Retinal pigment epithelial cell (primary cell): ENCODE data around the gene TRPM2.

Source experiments
- DNase-seq: peaks from one replicate; pipeline ENCODE4 v3.0.0-alpha.2; 2010; ENCODE audit warnings: low read depth
- H3K4me3 ChIP-seq: 2 replicates; pipeline ENCODE4 v1.5.1; 2011; ENCODE audit warnings: mild to moderate bottlenecking, low read length, control low read depth, moderate library complexity
- TF ChIP-seq, protein P1 (sequence below): conservative IDR thresholded peaks from 2 replicates; pipeline ENCODE4 v1.5.1; 2011; ENCODE audit warnings: low read depth, low read length, control low read depth, inconsistent platforms

The TRPM2 gene

DNA sequence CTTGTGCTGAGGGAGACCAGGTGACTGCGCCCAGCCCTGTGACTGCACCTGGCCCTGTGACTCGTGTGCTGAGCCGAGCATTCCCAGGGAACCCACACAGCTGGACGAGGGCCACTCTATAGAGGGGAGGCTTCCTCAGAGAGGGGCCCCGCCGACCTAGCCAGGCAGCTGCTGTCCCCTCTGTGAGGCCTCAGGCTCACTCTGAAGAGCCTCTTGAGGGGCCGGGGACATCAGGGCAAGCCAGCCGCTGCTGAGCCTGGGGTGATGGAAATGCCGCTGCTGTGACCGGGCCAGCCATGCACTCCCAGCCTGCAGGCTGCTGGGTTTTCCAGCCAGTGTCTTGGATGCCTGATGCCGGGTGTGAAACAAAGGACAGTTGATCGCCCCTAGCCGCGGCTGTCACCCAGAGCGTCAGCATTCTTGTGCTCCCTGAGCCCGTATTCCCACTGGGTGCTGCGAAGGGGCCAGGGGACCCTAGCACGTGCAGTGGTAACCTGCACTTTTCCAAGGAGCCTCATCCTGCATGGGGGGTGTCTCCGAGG lies 36.1 kb upstream of the TRPM2 start:
- H3K4me3 ChIP-seq, result no peak overlapping the region
- DNase-seq, result no peak
- TF ChIP-seq, protein P1, sequence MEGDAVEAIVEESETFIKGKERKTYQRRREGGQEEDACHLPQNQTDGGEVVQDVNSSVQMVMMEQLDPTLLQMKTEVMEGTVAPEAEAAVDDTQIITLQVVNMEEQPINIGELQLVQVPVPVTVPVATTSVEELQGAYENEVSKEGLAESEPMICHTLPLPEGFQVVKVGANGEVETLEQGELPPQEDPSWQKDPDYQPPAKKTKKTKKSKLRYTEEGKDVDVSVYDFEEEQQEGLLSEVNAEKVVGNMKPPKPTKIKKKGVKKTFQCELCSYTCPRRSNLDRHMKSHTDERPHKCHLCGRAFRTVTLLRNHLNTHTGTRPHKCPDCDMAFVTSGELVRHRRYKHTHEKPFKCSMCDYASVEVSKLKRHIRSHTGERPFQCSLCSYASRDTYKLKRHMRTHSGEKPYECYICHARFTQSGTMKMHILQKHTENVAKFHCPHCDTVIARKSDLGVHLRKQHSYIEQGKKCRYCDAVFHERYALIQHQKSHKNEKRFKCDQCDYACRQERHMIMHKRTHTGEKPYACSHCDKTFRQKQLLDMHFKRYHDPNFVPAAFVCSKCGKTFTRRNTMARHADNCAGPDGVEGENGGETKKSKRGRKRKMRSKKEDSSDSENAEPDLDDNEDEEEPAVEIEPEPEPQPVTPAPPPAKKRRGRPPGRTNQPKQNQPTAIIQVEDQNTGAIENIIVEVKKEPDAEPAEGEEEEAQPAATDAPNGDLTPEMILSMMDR, result no peak

DNA sequence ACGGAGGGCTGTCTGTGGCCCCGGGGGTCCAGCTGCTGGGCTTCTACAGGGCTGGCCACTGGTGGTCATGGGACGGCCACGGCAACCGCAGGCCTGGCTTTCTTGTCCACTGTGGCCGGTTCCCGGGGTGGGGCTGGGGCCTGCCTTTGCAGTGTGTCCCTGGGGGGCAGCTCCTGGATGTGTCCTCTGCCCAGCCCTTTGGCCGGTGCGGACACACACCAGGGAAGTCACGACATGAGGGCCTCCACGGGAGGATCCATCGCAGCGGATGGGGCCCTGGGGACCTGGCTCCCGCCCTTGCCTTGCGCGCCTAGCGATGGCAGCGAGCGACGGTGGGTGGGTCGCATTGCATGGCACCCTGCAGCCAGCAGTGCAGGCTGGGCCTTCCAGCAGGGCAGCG lies 35.5 kb upstream of the TRPM2 start:
- H3K4me3 ChIP-seq, result no peak overlapping the region
- DNase-seq, result no peak
- TF ChIP-seq, protein P1, result no peak

- DNase-seq, result no peak
- no peak overlapping the region for H3K4me3 ChIP-seq
- TF ChIP-seq, protein P1, result no peak
These were observed 34.7 kb upstream of the TRPM2 start for GRCh38 chr21:44318489-44319285.

DNA sequence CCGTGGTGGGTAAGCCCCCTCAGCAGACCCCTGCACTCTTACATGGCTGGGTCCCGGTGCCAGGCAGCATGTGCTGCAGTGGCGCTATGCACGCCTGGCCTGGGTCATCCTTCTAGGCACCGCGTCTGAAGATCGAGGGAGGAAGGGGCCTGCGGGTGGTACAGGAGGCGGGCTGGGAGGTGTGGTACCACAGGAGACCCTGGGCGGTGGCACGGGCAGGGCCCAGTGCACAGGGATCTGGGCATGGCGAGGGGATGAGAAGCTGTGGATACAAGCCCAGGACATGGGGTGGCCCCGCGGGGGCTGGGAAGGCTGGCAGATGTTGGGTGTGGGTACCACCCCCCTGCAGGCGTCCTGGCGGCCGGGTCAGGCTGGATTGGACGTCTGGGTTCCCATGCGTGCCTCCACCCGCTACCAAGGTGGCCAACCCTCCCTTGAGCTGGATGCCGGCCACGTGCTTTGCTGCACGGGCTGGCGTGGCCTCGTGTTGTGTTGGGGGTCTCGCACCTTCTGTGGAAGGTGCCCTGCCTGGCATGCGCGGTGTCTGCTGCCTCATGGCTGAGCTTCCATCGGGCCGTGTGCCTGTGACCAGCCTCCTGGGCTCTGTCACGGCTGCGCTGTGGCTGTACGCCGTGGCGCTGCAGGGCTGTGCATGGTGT lies 33.9 kb upstream of the TRPM2 start:
- no peak for DNase-seq
- no peak overlapping the region for H3K4me3 ChIP-seq
- TF ChIP-seq, protein P1, result no peak

DNA sequence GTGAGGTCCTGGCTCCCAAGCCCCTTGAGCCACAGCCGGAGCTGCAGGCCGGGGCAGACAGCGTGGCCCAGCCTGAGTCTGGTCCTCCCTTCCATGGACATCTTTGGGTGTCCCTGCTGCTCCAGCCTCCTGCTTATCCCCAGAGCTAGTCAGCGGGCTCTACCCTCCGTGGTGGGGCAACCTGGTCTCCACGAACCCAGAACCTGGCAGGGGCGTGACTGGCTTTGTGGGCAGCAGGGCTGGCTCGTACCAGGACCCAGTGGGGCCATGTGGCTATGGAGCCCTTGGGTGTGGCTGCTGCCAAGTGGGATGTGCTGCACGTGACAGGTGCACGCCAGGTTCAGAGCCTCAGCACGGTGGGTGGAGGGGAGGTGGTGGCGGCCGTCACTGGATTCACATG lies 32.6 kb upstream of the TRPM2 start:
- no peak for DNase-seq

GRCh38 chr21:44321846-44322450 lies 31.5 kb upstream of the TRPM2 start:
- TF ChIP-seq, protein P1, result no peak
- no peak overlapping the region for H3K4me3 ChIP-seq
- DNase-seq, result no peak

More for the DNA sequence above, 32.6 kb upstream of the TRPM2 start:
- TF ChIP-seq, protein P1, result no peak
- no peak overlapping the region for H3K4me3 ChIP-seq
